GM19043 (cell line): ENCODE results near the gene KEL.

Experiments
- ATAC-seq: cut with Tn5 transposase; IDR thresholded peaks from one replicate; pipeline ENCODE4 v1.9.1; 2021; ENCODE audit warnings: low read depth; ENCODE audit not compliant: unreplicated experiment

The KEL gene

DNA sequence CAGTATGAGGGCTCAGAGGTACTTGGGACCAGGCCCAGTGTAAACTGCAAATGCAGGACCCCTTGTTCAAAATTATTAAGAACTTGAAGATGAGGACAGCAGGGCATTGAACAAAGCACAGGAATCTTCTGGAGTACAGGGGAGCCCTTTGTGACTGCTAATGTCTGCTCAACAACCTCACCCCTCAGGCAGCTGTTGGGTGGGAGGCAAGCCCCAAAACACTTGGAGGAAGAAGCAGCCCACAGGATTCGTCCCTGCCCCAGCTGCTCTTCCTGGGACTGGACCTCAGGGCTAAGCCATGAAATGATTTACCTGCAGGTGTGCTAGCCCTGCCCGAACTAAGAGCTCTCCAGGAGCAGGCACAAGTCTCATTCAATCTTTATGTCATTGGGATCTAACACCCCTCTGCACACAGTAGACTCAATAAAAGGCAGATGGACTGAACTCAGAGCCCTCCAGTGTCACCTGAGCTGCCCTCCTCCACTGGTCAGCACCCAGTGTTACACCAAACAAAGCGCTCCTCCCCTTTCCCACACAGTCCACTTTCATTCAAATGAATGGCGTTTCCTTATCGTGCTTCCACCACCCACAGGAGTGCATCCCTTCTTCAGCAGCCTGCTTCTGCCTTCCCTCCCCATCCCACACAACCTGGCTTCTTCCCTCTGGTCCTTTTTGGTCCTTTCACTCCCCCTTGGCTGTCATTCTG, 29.6 kb downstream of the KEL start:
- ATAC-seq = no peak

DNA sequence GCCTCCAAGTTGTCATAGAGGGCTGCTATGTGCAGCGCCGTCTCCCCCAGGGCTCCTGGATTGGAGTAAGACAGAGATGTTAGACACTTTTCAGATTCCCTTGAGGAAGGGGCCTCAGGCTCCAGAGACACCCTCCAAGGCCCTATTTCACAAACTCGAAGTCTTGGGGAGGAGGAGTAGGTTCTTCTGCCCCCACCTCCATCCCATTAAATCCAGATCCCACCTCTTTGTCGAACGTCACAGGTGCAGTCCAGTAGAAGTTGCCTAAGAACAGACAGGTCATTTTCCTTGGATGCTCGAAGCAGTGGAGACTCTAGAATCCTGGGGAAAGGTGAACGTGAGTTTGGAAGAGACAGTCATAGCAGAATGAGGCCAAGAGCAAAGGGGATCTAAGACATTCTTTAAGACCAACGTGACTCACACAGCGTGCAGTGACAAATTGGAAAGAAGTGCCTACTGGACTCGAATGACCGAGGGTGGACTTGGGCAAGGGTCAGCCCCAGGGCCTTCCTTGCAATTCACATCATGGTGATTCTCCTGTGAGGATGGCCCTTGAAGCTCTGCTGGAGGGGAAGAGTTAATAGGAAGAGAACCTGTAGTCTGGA, 31.9 kb downstream of the KEL start:
- ATAC-seq = no peak

DNA sequence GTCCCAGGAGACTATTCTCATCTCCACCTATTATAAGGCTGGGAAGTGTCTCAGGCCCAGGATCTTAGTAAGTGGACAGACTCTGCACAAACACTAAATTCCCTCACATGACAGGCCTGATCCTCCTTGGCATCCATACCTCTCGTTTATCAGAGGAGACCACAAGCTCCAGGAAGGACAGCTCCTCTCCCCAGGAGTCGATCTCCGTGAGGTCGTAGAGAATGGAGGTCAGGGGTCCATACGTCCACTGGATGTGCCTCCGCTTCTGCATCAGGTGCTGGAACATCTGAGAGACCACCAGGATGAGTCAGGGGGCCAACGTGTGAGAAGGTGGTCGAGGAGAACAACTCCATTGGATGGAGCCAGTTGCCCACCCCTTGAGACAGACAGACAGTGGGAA, 34.2 kb downstream of the KEL start:
- no peak for ATAC-seq

DNA sequence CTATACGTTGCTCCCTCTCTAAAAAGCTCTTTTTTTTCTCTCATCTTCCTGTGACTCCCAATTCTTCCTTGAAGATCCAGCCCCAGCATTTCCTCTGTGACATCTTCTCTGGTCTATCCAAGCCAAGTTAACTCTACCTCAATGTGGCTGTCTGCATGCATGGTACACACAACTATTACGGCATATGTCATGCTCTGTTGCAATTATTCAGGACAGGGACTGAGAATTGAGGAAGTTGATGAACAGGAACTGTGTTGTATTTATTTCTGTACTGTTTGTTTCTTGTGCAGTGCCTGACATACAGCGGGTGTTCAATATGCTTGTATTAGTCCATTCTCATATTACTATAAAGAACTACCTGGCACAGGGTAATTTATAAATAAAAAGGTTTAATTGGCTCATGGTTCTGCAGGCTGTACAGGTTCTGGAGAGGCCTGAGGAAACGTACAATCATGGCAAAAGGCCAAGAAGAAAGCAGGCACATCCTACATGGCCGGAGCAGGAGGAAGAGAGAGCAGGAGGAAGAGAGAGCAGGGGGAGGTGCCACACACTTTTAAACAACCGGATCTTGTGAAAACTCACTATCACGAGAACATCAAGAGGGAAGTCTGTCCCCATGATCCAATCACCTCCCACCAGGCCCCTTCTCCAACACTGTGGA, 34.9 kb downstream of the KEL start:
- no peak for ATAC-seq

DNA sequence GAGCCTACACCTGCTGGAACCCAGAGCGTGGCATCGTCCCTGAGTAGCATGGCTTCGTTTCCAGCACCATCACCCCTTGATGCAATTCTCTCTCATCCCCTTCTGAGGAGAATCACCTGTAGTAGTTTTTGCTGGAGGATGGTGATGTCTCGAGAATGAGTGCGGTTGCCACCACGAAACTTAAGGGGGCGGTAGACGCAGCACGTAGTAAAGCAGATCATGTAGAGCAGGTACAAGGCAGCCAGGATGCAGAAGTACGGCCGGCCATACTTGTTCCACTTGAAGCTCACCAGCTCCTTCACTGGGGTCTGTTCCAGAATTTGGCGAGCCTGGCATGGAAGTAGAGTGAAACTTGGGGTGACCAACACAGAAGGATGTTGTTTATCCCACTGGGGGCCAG, 36.8 kb downstream of the KEL start:
- no peak for ATAC-seq

DNA sequence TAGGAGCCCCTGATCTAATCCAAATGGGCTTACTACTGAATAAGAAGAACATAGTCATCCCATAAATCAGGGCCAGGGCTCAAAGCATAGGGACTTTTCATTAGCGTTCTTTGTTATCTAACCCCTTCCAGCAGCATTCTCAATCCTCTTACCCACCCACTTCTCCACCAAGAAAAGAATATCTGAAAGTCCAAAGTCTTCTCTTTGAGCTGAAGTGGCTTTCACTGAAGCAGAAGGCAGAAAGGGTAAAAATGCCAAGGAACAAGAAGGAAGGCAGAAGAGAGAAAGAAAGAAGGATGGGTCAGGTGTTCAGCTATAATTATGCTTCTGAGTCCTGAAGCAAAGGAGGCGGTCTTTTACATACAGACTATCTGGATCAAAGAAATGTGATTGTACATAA, 38.8 kb downstream of the KEL start:
- no peak for ATAC-seq

DNA sequence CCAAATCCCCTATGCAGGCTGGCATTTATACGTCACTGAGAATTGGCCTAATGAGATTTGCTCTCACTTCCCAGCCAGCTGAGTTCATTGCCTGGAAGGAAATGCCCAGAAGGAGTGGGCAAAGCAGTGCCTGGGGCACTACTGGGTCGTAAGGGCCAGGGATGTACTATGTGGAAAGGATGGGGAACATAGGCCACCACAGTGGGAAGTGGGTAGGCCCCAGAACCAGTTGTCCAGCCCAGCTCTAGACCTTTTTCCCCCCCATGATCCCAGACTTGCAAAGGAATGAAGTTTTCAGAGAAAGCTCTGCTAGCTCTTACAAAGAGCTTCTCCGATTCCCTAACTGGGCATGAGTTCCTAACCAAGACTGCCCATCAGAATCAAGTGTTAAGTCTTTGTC, 42.5 kb downstream of the KEL start:
- ATAC-seq = no peak

DNA sequence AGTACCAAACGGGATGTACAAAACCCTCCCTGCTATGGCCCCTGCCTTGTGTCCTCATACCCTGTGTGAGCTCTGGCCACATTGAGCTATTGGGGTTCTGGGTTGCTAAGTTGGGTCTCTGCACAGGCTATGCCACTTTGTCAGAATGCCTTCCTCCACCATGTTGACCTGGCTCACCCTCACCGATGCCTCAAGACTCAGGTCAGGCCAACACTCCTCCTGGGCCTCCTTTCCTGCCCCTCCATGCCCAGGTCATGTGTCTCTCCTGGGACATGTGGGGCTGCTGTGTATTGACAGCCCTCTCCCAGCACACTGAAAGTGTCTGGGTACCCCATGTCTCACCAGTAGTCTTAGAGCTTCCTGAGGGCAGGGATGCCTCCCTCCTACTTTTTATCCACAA, 43.3 kb downstream of the KEL start:
- ATAC-seq = no peak

DNA sequence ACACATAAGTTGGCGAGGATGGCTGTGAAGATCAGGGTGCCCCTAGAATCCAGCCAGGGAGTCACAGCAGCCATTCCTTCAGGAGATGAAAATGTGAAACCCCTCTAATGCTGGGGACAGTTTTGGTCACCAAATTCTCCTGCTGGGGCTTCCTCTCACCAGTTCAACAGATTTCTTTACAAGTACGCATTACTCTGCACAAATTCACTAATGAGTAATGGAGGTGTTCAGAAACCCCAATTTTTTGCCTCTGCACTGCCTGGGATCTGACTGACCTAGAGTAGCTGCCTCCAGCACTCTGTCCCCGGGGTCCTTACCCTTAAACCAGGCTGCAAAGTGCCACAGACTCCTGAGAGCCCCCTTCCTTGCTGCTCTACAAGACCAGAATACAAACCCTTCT, 44.7 kb downstream of the KEL start:
- ATAC-seq = no peak

DNA sequence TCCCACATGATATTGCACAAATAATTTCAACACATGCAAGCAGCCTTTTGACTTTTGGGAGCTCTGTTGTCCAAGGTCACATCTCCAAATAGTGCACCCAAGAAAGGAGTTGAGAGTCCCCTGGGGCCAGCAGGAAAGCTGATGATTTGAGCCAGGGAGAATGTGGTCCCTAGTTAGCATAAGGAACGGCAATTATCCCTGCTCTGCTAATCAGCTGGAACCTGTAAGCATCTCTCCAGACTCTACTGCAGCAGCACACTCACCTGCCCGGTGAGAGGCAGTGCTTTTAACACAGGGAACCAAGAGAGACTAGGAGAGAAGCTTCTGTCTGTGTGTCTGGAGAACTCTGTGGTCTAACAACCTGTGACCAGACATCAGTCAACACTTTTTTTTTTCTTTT, 45.7 kb downstream of the KEL start:
- ATAC-seq = no peak

DNA sequence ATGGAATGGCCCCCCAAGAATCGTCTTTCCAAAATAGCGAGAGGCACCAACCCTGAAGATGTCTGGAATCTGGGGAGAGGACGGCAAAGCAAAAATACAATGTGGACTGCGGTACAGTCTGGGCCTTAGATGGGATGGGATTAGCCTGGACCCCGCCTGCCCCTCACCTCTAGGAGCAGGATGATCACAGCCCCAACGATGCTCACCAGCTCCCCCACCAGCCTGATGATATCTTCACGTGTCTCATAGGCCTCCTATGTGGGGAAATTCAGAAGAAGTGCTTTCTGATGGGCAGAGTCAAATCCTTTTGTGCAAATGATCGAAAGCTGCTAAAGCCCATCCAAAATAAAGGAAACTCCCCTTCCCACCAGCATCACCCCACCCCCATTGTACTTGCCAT, 46.8 kb downstream of the KEL start:
- no peak for ATAC-seq

DNA sequence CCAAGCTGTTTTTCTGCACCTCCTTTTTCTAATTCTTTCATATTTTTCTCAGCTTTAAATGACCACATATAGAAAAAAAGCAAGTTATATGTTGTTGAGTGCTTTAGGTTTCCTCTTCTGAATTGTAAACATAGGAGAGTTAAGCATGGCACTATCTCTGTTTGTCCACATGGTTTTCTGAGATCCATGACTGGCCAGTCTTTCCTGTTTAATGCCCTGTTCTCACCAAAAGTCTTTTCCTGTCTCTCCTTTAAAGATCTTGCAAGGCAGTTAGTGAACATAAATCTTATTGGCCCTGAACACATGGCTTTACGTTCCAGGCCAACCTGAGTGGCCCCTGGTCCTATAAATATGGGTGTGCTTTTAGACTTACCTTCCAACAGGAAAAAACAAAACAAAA, 48.0 kb downstream of the KEL start:
- no peak for ATAC-seq

DNA sequence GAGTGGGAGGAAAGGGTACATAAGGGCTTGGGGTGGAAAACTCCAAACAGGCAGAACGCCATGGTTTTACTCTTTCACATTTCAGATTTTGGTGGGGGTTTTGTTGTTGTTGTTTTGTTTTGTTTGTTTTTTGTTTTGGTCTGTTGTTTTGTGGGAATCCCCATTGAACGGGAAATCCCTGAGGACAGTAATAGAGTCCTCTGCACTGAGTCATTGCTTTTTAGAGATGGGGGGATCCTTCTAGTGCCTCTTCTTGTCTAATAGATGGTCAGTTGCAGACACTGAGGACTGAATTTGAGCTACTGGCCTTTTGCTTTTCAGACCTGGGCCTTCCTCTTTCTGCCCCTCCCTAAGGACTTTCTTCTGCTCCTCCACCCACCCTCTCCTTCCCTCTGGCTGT, 48.6 kb downstream of the KEL start:
- no peak for ATAC-seq

DNA sequence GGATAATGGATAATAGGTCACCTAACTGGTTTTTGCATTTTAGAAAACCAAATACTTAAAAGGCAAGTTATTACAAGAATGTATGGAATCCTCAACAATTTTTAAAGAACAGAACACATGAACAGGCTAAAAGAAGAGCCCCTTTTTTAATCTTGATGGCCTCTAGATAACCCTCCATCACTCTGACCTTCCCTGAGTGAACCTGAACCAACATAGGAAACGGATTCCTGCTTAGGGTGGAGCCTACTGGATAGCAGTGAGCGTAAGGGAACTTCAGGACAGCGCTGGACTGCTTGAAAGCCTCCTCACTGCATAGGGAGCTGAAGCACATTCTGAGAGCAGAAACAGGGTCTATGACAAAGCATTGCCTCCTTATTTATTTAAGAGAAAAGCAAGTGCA, 49.1 kb downstream of the KEL start:
- no peak for ATAC-seq

DNA sequence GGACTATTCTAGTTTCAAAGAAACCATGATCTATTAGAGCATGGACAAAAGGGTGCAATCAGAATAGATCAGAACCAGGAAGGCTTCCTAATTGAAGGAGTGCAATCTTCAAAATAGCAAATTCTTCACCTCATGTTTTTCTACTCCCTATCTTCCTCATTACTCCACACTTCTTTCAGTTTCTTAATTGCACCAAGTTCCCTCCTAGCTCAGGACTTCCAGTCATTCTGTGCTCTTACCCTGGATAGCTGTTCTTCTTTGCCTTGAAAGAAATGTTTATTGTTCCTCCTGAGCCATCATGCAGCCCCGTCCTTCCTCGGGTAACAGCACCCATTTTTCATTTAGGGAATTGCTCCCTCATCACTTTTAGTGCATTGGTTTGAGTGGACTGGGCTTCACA, 51.7 kb downstream of the KEL start:
- ATAC-seq = no peak

DNA sequence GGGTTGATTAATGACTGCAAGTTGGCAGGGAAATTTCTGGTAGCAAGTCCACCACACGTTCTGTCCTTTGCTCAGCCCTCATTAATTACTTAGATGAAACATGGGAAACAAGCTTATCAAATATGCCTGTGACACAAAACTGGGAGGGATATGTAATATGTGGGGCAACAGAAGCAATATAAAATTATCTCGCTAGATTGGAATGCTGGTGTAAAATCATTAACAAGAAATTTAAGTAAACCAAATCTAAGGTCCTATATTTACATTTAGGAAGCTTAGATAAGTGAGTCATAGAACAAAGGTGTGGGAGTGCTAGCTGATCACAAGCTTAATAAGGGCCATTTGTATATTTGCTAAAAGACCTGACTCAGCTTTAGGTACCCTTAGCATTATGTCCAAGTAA, 52.1 kb downstream of the KEL start:
- ATAC-seq = no peak

DNA sequence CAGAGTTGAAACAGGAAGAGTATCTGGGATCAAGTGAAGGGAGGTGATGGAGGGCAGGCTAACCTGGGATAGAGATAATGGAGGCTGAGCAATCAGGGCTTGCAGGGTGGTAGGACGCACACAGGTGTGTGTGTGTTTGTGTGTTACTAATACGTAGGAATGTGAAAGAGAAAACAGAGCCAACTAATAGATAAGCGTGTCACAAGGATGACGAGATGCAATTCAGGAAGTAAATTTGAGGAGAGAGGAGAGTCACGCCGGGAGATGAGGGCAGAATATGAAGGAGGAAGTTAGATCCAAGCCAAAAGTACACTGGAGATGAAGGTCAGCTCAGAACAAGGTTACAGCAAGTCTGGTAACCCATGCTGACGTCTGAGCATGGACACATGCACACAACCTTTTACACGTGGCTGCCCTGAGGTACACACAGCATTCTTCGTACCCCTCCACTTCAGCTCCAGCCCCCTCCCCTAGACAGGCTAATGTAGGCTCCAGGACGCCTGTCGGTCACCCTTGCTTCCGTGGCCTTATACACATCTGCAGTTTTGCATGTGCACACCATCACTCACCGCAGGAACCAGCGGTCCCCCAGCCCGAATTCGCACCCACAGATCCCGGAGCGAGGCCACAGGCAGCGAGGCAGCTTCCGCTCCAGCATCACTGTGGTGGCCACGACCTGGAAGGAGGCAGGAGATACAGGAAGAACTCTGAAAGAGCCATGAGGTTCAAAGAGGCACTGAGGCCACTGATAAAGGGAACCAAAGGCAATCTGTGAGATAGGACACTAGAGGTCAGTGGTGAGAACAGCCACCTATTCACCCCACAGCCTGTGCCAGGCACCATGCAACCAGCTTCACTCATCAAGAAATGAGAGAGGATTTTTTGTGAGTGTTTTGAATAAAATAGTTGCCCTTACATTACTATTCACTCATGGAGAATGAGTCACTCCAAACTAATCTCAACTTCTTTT, 53.0 kb downstream of the KEL start:
- no peak for ATAC-seq

DNA sequence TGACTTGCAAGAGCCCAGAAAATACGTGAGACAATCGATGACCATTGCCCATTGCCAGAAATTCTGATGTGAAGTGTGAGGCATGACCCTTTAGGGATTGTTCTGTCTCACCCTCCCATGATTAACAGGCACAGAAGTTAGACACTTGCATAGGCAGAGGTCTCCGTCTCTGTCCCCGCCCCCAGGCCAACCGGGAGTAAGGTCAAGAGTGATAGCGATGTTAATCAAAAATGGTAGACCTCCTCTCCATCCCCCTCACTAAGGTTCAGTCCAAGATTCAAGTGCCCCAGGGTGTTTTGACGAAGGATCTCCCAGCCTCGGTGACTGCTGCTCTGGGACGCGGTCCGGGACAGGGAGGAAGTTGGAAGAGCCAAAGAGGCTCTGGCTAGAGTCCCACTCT, 53.9 kb downstream of the KEL start:
- no peak for ATAC-seq

DNA sequence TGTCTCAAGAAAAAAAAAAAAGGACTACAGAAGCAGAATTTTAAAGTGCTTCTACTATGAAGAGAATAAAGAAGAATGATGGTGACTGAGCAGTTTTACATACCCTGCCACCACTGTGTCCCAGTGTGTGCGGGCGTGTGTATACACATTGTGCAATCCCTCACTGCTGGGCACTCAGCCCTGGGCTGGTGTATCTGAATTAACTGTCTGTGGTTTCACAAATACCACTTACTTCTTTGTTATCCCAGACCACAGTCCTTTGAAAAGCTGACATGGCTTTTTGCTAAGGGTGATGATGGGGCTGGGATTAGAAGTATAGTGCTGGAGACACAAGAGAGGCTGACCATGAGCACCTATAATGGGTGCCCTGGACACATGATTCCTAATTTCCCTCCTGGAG, 55.5 kb downstream of the KEL start:
- ATAC-seq = no peak

DNA sequence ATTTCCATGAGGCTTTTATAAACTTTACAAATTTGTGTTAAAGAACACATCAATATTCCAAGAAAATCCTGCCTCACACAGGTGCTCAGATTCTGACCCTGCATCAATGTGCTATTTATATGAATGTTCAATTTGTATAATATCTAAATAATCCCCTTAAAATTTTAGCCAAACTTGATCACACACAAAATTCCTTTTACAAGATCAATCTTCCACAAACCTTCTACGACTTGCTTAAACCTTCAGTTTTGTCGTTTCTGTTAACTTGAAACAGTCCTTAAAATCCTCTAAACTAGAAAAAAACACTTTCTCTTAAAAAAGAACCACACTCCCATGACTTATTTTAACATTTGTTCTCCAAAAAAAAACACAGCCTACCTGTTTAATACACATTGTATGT, 56.4 kb downstream of the KEL start:
- ATAC-seq = no peak

DNA sequence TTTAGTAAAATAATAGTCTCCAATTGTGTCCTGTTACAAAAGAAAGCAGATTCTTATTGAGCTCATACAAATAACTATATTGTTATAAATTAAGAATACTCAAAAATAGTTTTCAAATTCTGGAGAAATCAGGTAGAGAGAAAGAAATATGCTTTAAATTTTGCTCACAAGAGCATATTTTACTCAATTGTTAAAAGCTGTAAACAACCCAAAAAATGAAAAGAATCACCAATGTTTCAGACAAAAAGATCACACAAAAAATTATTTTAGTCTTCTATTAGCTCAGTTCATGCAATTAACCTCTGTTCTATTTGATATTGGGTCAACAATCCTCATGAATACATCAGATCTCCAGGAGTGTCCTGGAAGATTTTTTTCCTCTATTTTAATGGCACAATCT, 58.0 kb downstream of the KEL start:
- ATAC-seq = no peak
